Mesendoderm (in vitro differentiated cells): Measurements from ENCODE around the gene LPIN1.

Source experiments
- DNase-seq: peaks from one replicate; pipeline ENCODE4 v3.0.0; 2013
- H2AK5ac ChIP-seq: 2 replicates; pipeline ENCODE4 v1.6.1; 2013; ENCODE audit warnings: low read length, inconsistent platforms
- H2BK120ac ChIP-seq: 2 replicates; pipeline ENCODE4 v1.6.1; 2013; ENCODE audit warnings: low read depth, mild to moderate bottlenecking, low read length, moderate library complexity, mixed read lengths
- H2BK15ac ChIP-seq: replicated peaks from 2 replicates; pipeline ENCODE4 v1.6.1; 2013; ENCODE audit warnings: low read depth, mild to moderate bottlenecking, moderate library complexity
- H2BK5ac ChIP-seq: 2 replicates; pipeline ENCODE4 v1.6.1; 2013; ENCODE audit warnings: low read length, inconsistent platforms
- H3K18ac ChIP-seq: 2 replicates; pipeline ENCODE4 v1.6.1; 2013; ENCODE audit warnings: mild to moderate bottlenecking, low read length, mixed read lengths
- H3K23ac ChIP-seq: one replicate; pipeline ENCODE4 v1.6.1; 2013; ENCODE audit warnings: low read length
- H3K27ac ChIP-seq: 2 replicates; pipeline ENCODE4 v1.5.1; 2013; ENCODE audit warnings: low read depth, mild to moderate bottlenecking, inconsistent platforms, low read length, moderate library complexity
- H3K27me3 ChIP-seq: 2 replicates; pipeline ENCODE4 v1.6.1; 2013; ENCODE audit warnings: low read length, control low read depth, mild to moderate bottlenecking, inconsistent platforms; ENCODE audit not compliant: insufficient read depth, poor library complexity
- H3K36me3 ChIP-seq: 2 replicates; pipeline ENCODE4 v1.6.1; 2013; ENCODE audit warnings: low read length, inconsistent platforms; ENCODE audit not compliant: control insufficient read depth, insufficient read depth
- H3K4ac ChIP-seq: one replicate; pipeline ENCODE4 v1.6.1; 2013; ENCODE audit warnings: low read depth, mild to moderate bottlenecking, low read length, moderate library complexity
- H3K4me1 ChIP-seq: 2 replicates; pipeline ENCODE4 v1.6.1; 2013; ENCODE audit warnings: low read depth, low read length, inconsistent platforms; ENCODE audit not compliant: control insufficient read depth
- H3K4me2 ChIP-seq: 2 replicates; pipeline ENCODE4 v1.6.1; 2013; ENCODE audit warnings: low read length
- H3K4me3 ChIP-seq: 2 replicates; pipeline ENCODE4 v1.5.1; 2013; ENCODE audit warnings: mild to moderate bottlenecking, low read length
- H3K56ac ChIP-seq: one replicate; pipeline ENCODE4 v1.6.1; 2013; ENCODE audit warnings: low read length
- H3K79me1 ChIP-seq: 2 replicates; pipeline ENCODE4 v1.6.1; 2013; ENCODE audit warnings: low read length, inconsistent platforms
- H3K79me2 ChIP-seq: 2 replicates; pipeline ENCODE4 v1.6.1; 2013; ENCODE audit warnings: mild to moderate bottlenecking, low read length; ENCODE audit not compliant: control insufficient read depth, insufficient read depth
- H3K9ac ChIP-seq: 2 replicates; pipeline ENCODE4 v1.6.1; 2013; ENCODE audit warnings: low read length, inconsistent platforms
- H4K5ac ChIP-seq: one replicate; pipeline ENCODE4 v1.6.1; 2013; ENCODE audit warnings: low read length
- H4K8ac ChIP-seq: one replicate; pipeline ENCODE4 v1.6.1; 2013; ENCODE audit warnings: low read depth, mild to moderate bottlenecking, control low read depth, low read length, moderate library complexity
- WGBS: extraction: QIAGEN DNeasy Blood & Tissue Kit; methylation state at CpG from one replicate; pipeline ENCODE4 v1.1.7; 2013; ENCODE audit warnings: low lambda C conversion rate, missing lambda C conversion rate; ENCODE audit not compliant: insufficient coverage; ENCODE audit errors: extremely low coverage; 5-methylcytosine and 5-hydroxymethylcytosine counted together

Gene LPIN1

DNA sequence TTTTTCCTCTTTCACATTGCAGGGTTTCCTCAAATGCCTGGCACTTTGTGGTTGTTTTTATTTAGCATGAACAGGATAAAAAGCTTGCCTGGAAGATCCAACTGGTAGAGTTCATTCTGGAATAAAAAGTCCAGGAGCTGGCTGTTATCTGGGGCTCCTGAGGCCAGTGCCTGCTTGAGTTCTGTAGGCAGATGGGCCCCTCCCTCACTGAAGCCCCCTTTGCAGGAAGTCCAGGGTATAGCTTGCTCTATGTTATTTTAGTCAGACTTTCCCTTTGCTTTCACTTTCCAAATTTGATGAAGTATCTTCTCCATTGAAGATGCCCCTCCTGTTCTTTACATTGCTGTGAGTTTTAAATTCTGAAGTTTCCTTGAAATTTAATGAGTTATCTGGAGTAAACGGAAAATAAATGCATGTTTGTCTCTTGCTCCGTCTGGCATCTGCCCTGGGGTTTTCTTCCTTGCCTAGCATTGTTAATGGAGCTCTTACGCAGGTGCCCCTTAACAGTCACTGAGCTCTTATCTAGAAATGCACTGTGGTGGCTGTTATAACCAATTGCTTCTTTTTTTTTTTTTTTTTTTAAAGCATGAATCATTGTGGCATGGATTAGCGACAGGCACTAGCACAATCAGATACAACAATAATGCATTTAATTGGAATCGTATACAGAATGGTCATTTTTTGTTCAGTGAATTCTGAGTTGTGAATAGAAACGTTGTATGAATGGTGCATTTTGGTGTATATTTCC lies 27.0 kb upstream of the LPIN1 start:
- no peak overlapping the region for H3K27ac ChIP-seq
- H3K4ac ChIP-seq: no peak overlapping the region
- H3K4me1 ChIP-seq: no peaks in the 10 kb centered on the region
- no peak overlapping the region for H4K8ac ChIP-seq
- no peak overlapping the region for H3K9ac ChIP-seq
- no peaks in the 10 kb centered on the region for H3K79me2 ChIP-seq
- no peak overlapping the region for H3K4me2 ChIP-seq
- no peak overlapping the region for H3K18ac ChIP-seq
- no peak overlapping the region for H3K23ac ChIP-seq
- no peak for DNase-seq
- no peak overlapping the region for H2BK15ac ChIP-seq
- H3K56ac ChIP-seq: no peak overlapping the region
- H3K27me3 ChIP-seq: no peaks in the 10 kb centered on the region
- no peak overlapping the region for H3K4me3 ChIP-seq
- no peaks in the 10 kb centered on the region for H3K79me1 ChIP-seq
- no peak overlapping the region for H2AK5ac ChIP-seq
- H2BK120ac ChIP-seq: no peak overlapping the region
- H4K5ac ChIP-seq: no peak overlapping the region
- no peak overlapping the region for H2BK5ac ChIP-seq
- H3K36me3 ChIP-seq: no peaks in the 10 kb centered on the region
- no CpG with 5 or more reads among the region's 6 CpGs for WGBS

DNA sequence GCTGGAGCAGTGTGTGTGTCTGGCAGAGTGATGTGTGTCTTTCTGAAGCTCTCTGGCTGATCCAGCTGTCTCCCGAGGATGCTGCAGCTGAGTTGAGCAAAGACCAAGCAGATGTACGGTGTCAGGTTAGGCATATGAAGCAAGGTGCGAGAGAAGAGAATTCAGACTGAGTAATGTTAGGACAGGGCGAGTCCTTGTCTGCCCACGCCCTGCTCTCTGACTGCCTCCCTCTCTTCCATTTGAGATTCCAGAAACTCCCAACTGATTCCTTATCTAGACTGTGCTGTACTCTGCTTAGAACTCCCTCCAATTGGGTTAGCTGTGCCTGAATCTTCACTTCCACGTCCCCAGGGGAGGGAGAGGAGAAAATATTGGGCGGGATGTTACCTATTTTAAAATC lies 25.7 kb upstream of the LPIN1 start:
- H3K79me1 ChIP-seq: no peaks in the 10 kb centered on the region
- H3K9ac ChIP-seq: no peak overlapping the region
- H3K27ac ChIP-seq: no peak overlapping the region
- H3K4me1 ChIP-seq: no peaks in the 10 kb centered on the region
- no peaks in the 10 kb centered on the region for H3K27me3 ChIP-seq
- H3K18ac ChIP-seq: no peak overlapping the region
- no peak overlapping the region for H3K56ac ChIP-seq
- H2BK5ac ChIP-seq: no peak overlapping the region
- no peak overlapping the region for H2BK15ac ChIP-seq
- H3K4me2 ChIP-seq: no peak overlapping the region
- H3K79me2 ChIP-seq: no peaks in the 10 kb centered on the region
- no peak overlapping the region for H2BK120ac ChIP-seq
- no peak for DNase-seq
- no peak overlapping the region for H3K4ac ChIP-seq
- WGBS: no CpG with 5 or more reads among the region's 7 CpGs
- H4K8ac ChIP-seq: no peak overlapping the region
- H3K23ac ChIP-seq: no peak overlapping the region
- no peak overlapping the region for H2AK5ac ChIP-seq
- H3K36me3 ChIP-seq: no peaks in the 10 kb centered on the region
- H4K5ac ChIP-seq: no peak overlapping the region
- no peak overlapping the region for H3K4me3 ChIP-seq

DNA sequence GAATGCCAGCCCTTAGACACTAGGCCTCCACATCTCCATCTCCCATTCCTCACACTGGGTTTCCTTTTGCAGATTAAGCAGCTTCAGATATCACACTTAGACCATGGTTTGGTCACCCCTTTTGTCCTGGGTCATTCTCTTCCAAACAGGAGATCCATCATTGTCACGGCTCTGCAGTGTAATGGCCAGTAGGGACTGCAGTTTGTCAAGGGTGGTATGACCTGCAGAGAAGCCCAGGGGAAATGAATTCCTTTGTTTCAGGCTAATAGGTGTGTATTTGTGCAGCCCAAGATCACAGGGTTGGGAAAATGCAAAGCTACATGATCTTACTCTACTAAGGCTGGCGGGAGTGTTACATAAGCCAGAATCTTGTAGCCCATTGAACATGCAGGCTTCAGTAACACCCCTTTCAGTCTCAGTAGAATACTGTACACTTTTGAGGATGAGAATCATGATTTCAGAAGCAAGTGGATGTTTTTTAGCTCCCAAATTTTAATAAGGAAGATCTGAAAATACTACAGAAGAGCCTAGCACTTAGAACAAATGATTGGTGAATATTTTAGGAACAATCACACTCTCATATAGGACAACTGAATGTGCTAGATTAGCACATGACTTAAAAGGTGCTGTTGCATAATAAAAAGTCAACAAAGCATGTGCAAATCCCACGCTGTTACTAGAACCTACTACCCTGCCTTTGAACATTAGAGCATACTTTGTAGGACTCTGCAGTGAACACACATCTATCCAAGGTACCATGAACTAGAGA lies 24.0 kb upstream of the LPIN1 start:
- Histone ChIP-seq H3K4ac (no peak overlapping the region), H3K79me1 (no peaks in the 10 kb centered on the region), H2BK5ac (no peak overlapping the region), H2BK15ac (no peak overlapping the region), H3K27ac (no peak overlapping the region), H3K4me1 (no peaks in the 10 kb centered on the region), H3K36me3 (no peaks in the 10 kb centered on the region), H3K18ac (no peak overlapping the region), H3K56ac (no peak overlapping the region), H3K27me3 (no peaks in the 10 kb centered on the region), H3K9ac (no peak overlapping the region), H3K4me2 (no peak overlapping the region), H2BK120ac (no peak overlapping the region), H3K79me2 (no peaks in the 10 kb centered on the region), H2AK5ac (no peak overlapping the region), H3K4me3 (no peak overlapping the region), H4K5ac (no peak overlapping the region), H3K23ac (no peak overlapping the region), H4K8ac (no peak overlapping the region)
- no peak for DNase-seq
- no CpG with 5 or more reads among the region's 3 CpGs for WGBS

DNA sequence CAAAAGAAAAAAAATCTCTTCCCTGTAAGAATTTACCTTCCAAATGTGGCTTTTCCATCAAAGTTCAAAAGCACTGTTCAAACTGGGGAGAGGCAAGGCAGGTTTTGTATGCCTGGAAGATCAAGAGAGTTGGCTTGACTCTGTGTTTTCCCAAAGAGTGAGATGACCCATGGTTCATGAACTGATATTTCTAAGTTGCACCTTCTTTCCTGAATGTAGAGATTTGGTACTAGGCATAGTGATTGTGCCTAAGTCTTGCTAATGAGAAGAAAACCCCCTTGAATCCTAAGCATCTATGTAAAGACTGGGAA lies 23.4 kb upstream of the LPIN1 start:
- H3K79me2 ChIP-seq: no peaks in the 10 kb centered on the region
- DNase-seq: no peak
- H3K27me3 ChIP-seq: no peaks in the 10 kb centered on the region
- no peak overlapping the region for H2BK5ac ChIP-seq
- H2BK120ac ChIP-seq: no peak overlapping the region
- H3K4me1 ChIP-seq: no peaks in the 10 kb centered on the region
- no peak overlapping the region for H3K4ac ChIP-seq
- H3K79me1 ChIP-seq: no peaks in the 10 kb centered on the region
- no peak overlapping the region for H3K23ac ChIP-seq
- H4K8ac ChIP-seq: no peak overlapping the region
- no peak overlapping the region for H3K18ac ChIP-seq
- no peak overlapping the region for H4K5ac ChIP-seq
- H3K36me3 ChIP-seq: no peaks in the 10 kb centered on the region
- no peak overlapping the region for H3K56ac ChIP-seq
- H2BK15ac ChIP-seq: no peak overlapping the region
- no peak overlapping the region for H3K4me3 ChIP-seq
- H3K27ac ChIP-seq: no peak overlapping the region
- H2AK5ac ChIP-seq: no peak overlapping the region
- no peak overlapping the region for H3K9ac ChIP-seq
- H3K4me2 ChIP-seq: no peak overlapping the region

DNA sequence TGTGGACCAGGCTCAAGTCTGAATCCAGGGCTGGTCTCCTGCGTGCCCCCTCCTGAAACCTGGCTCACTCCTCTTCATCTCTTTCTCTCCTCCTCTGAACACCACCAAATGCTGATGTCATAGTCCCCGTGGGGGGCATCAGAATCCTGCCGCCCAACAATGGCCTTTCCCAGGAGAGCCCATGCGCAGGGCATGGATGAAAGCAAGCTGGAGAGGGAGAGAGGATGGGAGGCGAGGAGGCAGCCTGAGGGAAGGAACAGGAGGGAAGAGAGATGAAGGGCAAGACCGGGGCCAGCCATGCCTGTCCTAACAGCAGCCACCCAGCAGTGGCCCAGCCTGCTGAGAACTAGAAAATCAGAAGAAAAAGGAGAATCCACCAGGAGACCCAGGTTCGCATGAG lies 22.3 kb upstream of the LPIN1 start:
- Histone ChIP-seq H3K4me1 (no peaks in the 10 kb centered on the region), H3K56ac (no peak overlapping the region), H2BK120ac (no peak overlapping the region), H3K36me3 (no peaks in the 10 kb centered on the region), H3K27me3 (no peaks in the 10 kb centered on the region), H3K4ac (no peak overlapping the region), H3K18ac (no peak overlapping the region), H3K79me1 (no peaks in the 10 kb centered on the region), H3K9ac (no peak overlapping the region), H3K4me2 (no peak overlapping the region), H4K8ac (no peak overlapping the region), H3K23ac (no peak overlapping the region), H3K27ac (no peak overlapping the region), H3K79me2 (no peaks in the 10 kb centered on the region), H2BK15ac (no peak overlapping the region), H4K5ac (no peak overlapping the region), H2BK5ac (no peak overlapping the region), H2AK5ac (no peak overlapping the region), H3K4me3 (no peak overlapping the region)
- WGBS: no CpG with 5 or more reads among the region's 7 CpGs
- no peak for DNase-seq

DNA sequence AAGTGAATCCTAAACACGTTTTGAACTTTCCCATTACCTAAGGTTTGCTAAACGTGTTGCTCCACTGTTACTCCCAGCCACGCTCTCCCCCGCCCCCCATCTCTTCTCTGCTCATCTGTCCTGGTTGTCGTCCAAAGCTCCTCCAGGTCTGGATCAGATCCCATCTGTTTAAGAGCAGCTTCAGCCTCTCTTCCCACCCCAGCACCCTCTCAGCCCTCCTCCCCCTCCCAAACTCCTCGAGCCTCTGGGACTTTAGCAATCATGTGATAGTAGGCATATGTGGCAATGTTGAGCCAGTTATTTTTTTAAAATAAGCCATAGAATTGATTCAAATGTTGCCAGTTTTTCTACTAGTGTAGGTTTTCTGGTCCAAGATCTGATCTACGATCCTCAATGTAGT lies 20.0 kb upstream of the LPIN1 start:
- WGBS: no CpG with 5 or more reads among the region's 7 CpGs

More for the DNA sequence above, 20.0 kb upstream of the LPIN1 start:
- Histone ChIP-seq H3K79me2 (no peaks in the 10 kb centered on the region), H3K56ac (no peak overlapping the region), H3K9ac (no peak overlapping the region), H3K36me3 (no peaks in the 10 kb centered on the region), H3K4ac (no peak overlapping the region), H2BK15ac (no peak overlapping the region), H3K27me3 (no peaks in the 10 kb centered on the region), H2AK5ac (no peak overlapping the region), H3K4me3 (no peak overlapping the region), H3K18ac (no peak overlapping the region), H3K4me1 (no peaks in the 10 kb centered on the region), H4K5ac (no peak overlapping the region), H3K79me1 (no peaks in the 10 kb centered on the region), H2BK120ac (no peak overlapping the region), H3K23ac (no peak overlapping the region), H4K8ac (no peak overlapping the region), H3K27ac (no peak overlapping the region), H3K4me2 (no peak overlapping the region), H2BK5ac (no peak overlapping the region)
- no peak for DNase-seq
